SK-N-MC (cell line): ENCODE measurements around the gene HBG1.

Experiments used
- EZH2 ChIP-seq: fragments of 200-600 bp; sonication (generic); IDR thresholded peaks from one replicate; pipeline ENCODE4 v1.6.1; 2017; ENCODE audit warnings: antibody characterized with exemption
- POLR2AphosphoS5 ChIP-seq: IDR thresholded peaks from 2 replicates; pipeline ENCODE4 v1.6.1; 2012; ENCODE audit warnings: mild to moderate bottlenecking, low read depth, low read length, borderline replicate concordance

DNA sequence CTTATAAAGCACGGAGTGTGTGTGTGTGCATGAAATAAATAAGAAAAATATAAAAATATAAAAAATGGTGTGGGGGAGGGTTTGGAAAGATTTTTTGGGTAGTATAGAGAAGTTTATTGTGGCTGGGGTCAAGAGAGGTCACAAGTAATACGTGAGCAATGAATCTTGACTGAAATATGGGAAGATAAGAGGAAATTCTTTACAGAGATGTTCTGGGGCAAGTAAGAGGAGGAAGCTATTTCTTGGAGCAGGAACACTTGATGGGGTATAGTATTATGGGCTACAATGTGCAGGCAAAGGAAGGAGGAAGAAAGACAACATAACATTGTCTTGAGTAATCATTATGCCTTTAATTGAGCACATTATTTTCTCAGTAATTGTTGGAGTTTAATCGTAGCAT, 17.5 kb downstream of the HBG1 start:
- TF ChIP-seq EZH2, result no peak
- TF ChIP-seq POLR2AphosphoS5, result no peak
